SK-N-SH treated with all-trans-retinoic acid at 6 μM for 48 hours (cell line): ENCODE results near the gene ZNF506.

Experiments
- ATAC-seq: fragments of 200-7000 bp; cut with Tn5 transposase; 3 replicates; pipeline ENCODE4 v1.9.1; 2020; ENCODE audit warnings: mild to moderate bottlenecking, moderate library complexity
- CREB5 ChIP-seq: fragments of 250-450 bp; sonication (Bioruptor Pico); IDR thresholded peaks from 2 replicates; pipeline ENCODE4 v1.5.1; 2020; ENCODE audit warnings: low read depth, mild to moderate bottlenecking, moderate library complexity
- ESRRG ChIP-seq: fragments of 250-450 bp; sonication (Bioruptor Pico); IDR thresholded peaks from 2 replicates; pipeline ENCODE4 v1.6.1; 2021; ENCODE audit warnings: mild to moderate bottlenecking
- GLIS3 ChIP-seq: fragments of 250-450 bp; sonication (Bioruptor Pico); IDR thresholded peaks from 2 replicates; pipeline ENCODE4 v1.5.0; 2020; ENCODE audit warnings: mild to moderate bottlenecking, moderate library complexity
- PATZ1 ChIP-seq: fragments of 250-450 bp; sonication (Bioruptor Pico); IDR thresholded peaks from 2 replicates; pipeline ENCODE4 v1.8.0; 2020; ENCODE audit warnings: mild to moderate bottlenecking, moderate library complexity, borderline replicate concordance
- RARB ChIP-seq: fragments of 250-450 bp; sonication (Bioruptor Pico); IDR thresholded peaks from 2 replicates; pipeline ENCODE4 v1.8.0; 2021; ENCODE audit warnings: mild to moderate bottlenecking, moderate library complexity
- SNAI2 ChIP-seq: fragments of 250-450 bp; sonication (Bioruptor Pico); IDR thresholded peaks from 2 replicates; pipeline ENCODE4 v1.5.0; 2020; ENCODE audit warnings: mild to moderate bottlenecking, moderate library complexity
- TOX ChIP-seq: fragments of 250-450 bp; sonication (Bioruptor Pico); IDR thresholded peaks from 2 replicates; pipeline ENCODE4 v1.8.0; 2021; ENCODE audit warnings: mild to moderate bottlenecking, moderate library complexity, borderline replicate concordance
- ZC3H10 ChIP-seq: fragments of 250-450 bp; sonication (Bioruptor Pico); IDR thresholded peaks from 2 replicates; pipeline ENCODE4 v1.5.1; 2021; ENCODE audit warnings: mild to moderate bottlenecking, moderate library complexity
- ZFP3 ChIP-seq: fragments of 250-450 bp; sonication (Bioruptor Pico); IDR thresholded peaks from 2 replicates; pipeline ENCODE4 v1.5.0; 2020; ENCODE audit warnings: mild to moderate bottlenecking, moderate library complexity
- ZNF565 ChIP-seq: fragments of 450-650 bp; formaldehyde crosslinking; conservative IDR thresholded peaks from 2 replicates; pipeline ENCODE4 v1.5.0; 2020; ENCODE audit warnings: low read depth, mild to moderate bottlenecking, moderate library complexity

ZNF506 gene

GRCh38 chr19:19743176-19743575 lies 78.4 kb downstream of the ZNF506 start (continued):
- TF ChIP-seq TOX (no peak), ZNF565 (no peak), CREB5 (CRISPR knock-in tag) (no peak), RARB (CRISPR knock-in tag) (no peak), ESRRG (CRISPR knock-in tag) (no peak)

GRCh38 chr19:19742773-19743172 lies 78.8 kb downstream of the ZNF506 start:
- ATAC-seq: no peak
- TF ChIP-seq ZC3H10 (CRISPR knock-in tag) (no peak), TOX (no peak), GLIS3 (CRISPR knock-in tag) (no peak), SNAI2 (CRISPR knock-in tag) (no peak), PATZ1 (CRISPR knock-in tag) (no peak), ZFP3 (CRISPR knock-in tag) (no peak)
